ENCODE data around the gene IL21.
"Not testable (repeated sequence)": the region's sequence is repeated elsewhere in the genome, so short reads cannot be mapped to it uniquely, and the experiment has no call there.

The IL21 gene

DNA sequence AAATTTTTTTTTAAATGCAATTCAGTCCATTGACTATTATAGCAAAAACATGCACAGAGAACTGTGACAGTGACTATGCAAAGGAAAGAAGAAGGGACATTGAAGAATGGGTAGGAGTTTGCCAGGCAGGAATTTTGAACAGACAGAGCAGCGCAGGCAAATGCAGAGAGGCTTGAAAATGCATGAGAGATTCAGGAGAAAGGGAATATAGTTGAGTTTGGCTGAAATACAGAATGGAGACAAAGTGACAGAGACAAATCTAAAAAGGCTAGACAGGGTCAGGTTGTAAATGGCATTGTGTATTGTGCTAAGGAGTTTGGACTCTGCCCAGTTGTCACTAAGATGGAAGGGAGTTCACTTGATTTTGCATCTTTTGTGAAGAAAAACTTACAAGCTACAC, 42.4 kb upstream of the IL21 start:
- TF ChIP-seq CTCF (IDR thresholded peaks at IDR 0.05; ENCODE audit: control insufficient read depth, extremely low read depth, insufficient read depth), result no peak
- DNase-seq (ENCODE audit: low read depth), result no peak
- H3K4me3 ChIP-seq (ENCODE audit: low read depth, low read length), result no peak overlapping the region

DNA sequence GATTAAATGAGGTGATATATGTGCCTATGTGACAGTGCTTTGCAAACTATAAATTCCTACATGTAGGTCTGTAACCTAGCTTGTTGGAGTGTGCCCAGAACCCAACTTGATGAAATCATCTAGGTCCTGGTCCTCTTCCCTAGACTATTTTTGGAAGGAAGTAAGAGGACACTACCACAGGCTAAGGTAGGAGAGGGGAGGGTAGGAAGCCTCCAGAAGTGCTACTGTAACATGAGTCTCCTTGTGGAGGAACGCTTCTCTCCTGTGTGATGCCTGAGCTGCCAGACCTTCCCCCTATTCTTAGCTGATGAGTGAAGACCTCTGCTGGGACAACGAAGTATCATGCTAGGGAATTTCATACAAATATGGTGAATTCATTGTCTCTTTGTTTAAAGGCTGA, 41.8 kb upstream of the IL21 start:
- TF ChIP-seq CTCF (IDR thresholded peaks at IDR 0.05; ENCODE audit: control insufficient read depth, extremely low read depth, insufficient read depth), result no peak
- DNase-seq (ENCODE audit: low read depth), result no peak
- H3K4me3 ChIP-seq (ENCODE audit: low read depth, low read length), result no peak overlapping the region

DNA sequence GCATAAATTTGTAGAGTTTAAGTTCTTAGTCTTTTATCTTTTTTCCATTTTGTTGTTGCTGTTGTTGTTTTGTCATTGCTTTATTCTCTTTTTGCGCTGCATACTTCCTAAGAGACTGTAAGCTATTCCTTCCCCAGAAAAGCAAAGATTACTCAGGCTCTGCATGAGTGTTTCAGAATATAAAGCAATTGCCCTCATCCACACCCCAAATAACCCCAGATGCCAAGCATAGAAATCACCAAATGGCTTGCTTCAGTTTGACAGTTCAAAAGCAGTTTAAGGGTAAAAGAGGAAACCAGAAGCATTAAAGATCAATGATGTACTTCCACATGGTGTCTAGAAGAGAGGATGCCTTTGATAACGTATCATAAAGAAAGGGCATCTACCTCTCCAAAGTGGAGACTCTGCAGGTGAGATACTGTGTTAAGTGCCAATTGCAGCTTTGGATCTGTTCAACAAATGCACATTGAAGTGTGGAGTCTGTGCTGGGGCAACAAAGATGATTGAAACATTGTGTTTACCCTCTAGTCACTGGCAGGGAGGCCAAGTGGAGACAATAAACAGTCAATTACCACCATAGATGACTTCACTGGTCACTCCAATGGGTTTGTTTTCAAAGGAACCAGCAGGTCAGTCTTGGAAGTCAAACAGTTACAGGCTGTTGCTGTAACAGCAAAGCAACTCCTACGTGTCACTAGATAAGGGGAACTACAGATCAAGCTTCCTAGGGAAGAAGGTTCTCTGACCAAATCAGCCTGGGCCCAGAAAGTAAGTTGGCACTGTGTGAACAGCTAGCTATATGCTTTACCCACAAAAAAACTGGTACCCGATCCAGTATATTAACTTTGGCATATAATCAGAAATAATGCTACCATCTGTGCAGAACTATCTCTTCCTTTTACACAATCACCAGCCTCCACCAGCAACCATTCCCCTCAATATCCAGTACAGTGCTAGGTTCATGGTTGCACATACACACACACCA, 40.6 kb upstream of the IL21 start:
- H3K4me3 ChIP-seq (ENCODE audit: low read depth, low read length), result no peak overlapping the region
- TF ChIP-seq CTCF (IDR thresholded peaks at IDR 0.05; ENCODE audit: control insufficient read depth, extremely low read depth, insufficient read depth), result no peak
- DNase-seq (ENCODE audit: low read depth), result no peak

GRCh38 chr4:122658818-122659295, 38.0 kb upstream of the IL21 start:
- TF ChIP-seq CTCF (IDR thresholded peaks at IDR 0.05; ENCODE audit: control insufficient read depth, extremely low read depth, insufficient read depth), result no peak
- no peak for DNase-seq (ENCODE audit: low read depth)

DNA sequence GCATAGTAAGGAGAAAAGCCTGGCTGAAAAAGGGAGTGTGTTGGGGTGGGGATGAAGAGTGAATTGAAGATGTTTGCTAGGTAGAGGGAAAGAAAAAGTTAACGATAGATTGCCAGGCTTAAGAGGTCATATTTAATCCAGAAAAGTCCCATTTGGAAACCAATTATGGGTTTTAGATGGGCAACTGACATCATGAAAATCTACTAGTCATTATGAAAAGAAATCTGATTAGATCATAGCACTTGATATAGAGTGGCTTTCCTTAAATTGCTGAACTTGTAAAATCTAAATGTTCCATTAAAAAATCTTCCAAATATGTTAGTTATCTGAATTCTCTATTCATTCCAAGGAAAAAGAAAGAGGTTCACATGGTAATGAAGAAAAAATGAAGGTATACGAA, 37.5 kb upstream of the IL21 start:
- no peak for DNase-seq (ENCODE audit: low read depth)
- no peak for TF ChIP-seq CTCF (IDR thresholded peaks at IDR 0.05; ENCODE audit: control insufficient read depth, extremely low read depth, insufficient read depth)
- no peak overlapping the region for H3K4me3 ChIP-seq (ENCODE audit: low read depth, low read length)

More at GRCh38 chr4:122658818-122659295, 38.0 kb upstream of the IL21 start:
- H3K4me3 ChIP-seq (ENCODE audit: low read depth, low read length), result no peak overlapping the region

DNA sequence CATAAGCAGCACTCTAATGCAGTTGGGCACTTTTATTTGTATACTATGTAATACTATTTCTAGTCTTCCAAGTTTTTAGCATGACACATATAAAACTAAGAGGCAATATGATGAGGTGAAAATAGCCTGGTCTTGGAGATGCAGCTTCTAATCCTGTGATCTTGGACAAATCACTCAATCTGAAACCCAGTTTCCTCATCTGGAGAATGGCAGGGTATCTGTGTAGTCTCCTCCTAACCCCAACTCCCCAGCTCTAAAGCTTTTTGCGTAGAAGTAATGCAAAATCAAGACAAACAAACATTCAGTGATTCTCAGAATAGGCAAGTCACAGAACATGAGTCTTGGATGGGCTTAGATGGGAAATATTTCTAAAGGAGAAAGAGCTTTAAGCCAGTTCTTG, 36.7 kb upstream of the IL21 start:
- H3K4me3 ChIP-seq (ENCODE audit: low read depth, low read length), result no peak overlapping the region
- no peak for TF ChIP-seq CTCF (IDR thresholded peaks at IDR 0.05; ENCODE audit: control insufficient read depth, extremely low read depth, insufficient read depth)
- DNase-seq (ENCODE audit: low read depth), result no peak

DNA sequence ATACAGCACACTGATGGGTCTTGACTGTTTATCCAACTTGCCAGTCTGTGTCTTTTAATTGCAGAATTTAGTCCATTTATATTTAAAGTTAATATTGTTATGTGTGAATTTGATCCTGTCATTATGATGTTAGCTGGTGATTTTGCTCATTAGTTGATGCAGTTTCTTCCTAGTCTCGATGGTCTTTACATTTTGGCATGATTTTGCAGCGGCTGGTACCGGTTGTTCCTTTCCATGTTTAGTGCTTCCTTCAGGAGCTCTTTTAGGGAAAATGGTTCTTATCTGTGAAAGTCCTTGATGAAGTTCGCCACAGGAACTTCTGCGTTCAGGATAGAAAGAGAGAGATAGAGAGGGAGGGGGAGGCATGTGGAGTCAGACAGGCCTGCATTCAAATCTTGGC, 35.7 kb upstream of the IL21 start:
- H3K4me3 ChIP-seq (ENCODE audit: low read depth, low read length); DNase-seq (ENCODE audit: low read depth): not testable (repeated sequence)
